GM18867 (cell line): Measurements from ENCODE around the gene CYP46A1.
"Not testable (repeated sequence)": the region's sequence is repeated elsewhere in the genome, so short reads cannot be mapped to it uniquely, and the experiment has no call there.

Experiments used
- ATAC-seq: cut with Tn5 transposase; IDR thresholded peaks from one replicate; pipeline ENCODE4 v1.9.1; 2021; ENCODE audit warnings: mild to moderate bottlenecking, moderate library complexity; ENCODE audit not compliant: unreplicated experiment

Gene CYP46A1

GRCh38 chr14:99656171-99656570, 27.9 kb upstream of the CYP46A1 start:
- ATAC-seq, result no peak

GRCh38 chr14:99657645-99658155, 26.4 kb upstream of the CYP46A1 start:
- ATAC-seq, result no peak

- ATAC-seq, result no peak
Measured at GRCh38 chr14:99658218-99658845, 25.8 kb upstream of the CYP46A1 start.

GRCh38 chr14:99659333-99659741, 24.8 kb upstream of the CYP46A1 start:
- no peak for ATAC-seq

- ATAC-seq, result no peak
Measured at GRCh38 chr14:99660006-99660566, 24.0 kb upstream of the CYP46A1 start.

GRCh38 chr14:99660794-99661193, 23.3 kb upstream of the CYP46A1 start:
- no peak for ATAC-seq

GRCh38 chr14:99661206-99661605, 22.9 kb upstream of the CYP46A1 start:
- ATAC-seq, result not testable (repeated sequence)

GRCh38 chr14:99662846-99663245, 21.3 kb upstream of the CYP46A1 start:
- ATAC-seq, result no peak

GRCh38 chr14:99663386-99664057, 20.6 kb upstream of the CYP46A1 start:
- no peak for ATAC-seq

GRCh38 chr14:99664058-99664936, 19.8 kb upstream of the CYP46A1 start:
- ATAC-seq, result no peak

- peak; percentile 49 for ATAC-seq
Measured at GRCh38 chr14:99664937-99665273, 19.2 kb upstream of the CYP46A1 start.

- ATAC-seq, result no peak
Measured at GRCh38 chr14:99666533-99666932, 17.6 kb upstream of the CYP46A1 start.

- ATAC-seq, result no peak
Measured at GRCh38 chr14:99667045-99667444, 17.1 kb upstream of the CYP46A1 start.

- ATAC-seq, result no peak
Measured at GRCh38 chr14:99667821-99668220, 16.3 kb upstream of the CYP46A1 start.

GRCh38 chr14:99668307-99669295, 15.5 kb upstream of the CYP46A1 start:
- no peak for ATAC-seq

- no peak for ATAC-seq
Measured at GRCh38 chr14:99670361-99671234, 13.5 kb upstream of the CYP46A1 start.

GRCh38 chr14:99671235-99672224, 12.6 kb upstream of the CYP46A1 start:
- ATAC-seq, result no peak
